ENCODE measurements around the gene ACVR1C.
A peak's percentile ranks its signal among the peaks of the same experiment; 100 is the strongest.

Gene ACVR1C

GRCh38 chr2:157628477-157629415, at the start of gene ACVR1C:
TSS of gene ACVR1C (minus strand) at chr2:157628864. CDS start at chr2:157628644, 220 bp downstream.
- peak; percentile 39 for DNase-seq

- DNase-seq, result no peak
These were observed 49.3 kb upstream of the ACVR1C start for GRCh38 chr2:157677941-157678340.

GRCh38 chr2:157672129-157672528, 43.5 kb upstream of the ACVR1C start:
- DNase-seq, result no peak

- DNase-seq, result no peak
These were observed 33.7 kb upstream of the ACVR1C start for GRCh38 chr2:157662401-157662800.

GRCh38 chr2:157661776-157662175, 33.1 kb upstream of the ACVR1C start:
- DNase-seq, result no peak

- no peak for DNase-seq
These were observed 29.2 kb upstream of the ACVR1C start for GRCh38 chr2:157657858-157658257.

- no peak for DNase-seq
These were observed 28.4 kb upstream of the ACVR1C start for GRCh38 chr2:157657101-157657500.

GRCh38 chr2:157644776-157645175, 16.1 kb upstream of the ACVR1C start:
- DNase-seq, result no peak

- no peak for DNase-seq
These were observed 3.2 kb upstream of the ACVR1C start for GRCh38 chr2:157631861-157632260.

- no peak for DNase-seq
These were observed 829 bp downstream of the ACVR1C start for GRCh38 chr2:157627594-157628476.

- no peak for DNase-seq
These were observed 3.4 kb downstream of the ACVR1C start for GRCh38 chr2:157625296-157625695.

- no peak for DNase-seq
These were observed 7.7 kb downstream of the ACVR1C start for GRCh38 chr2:157620956-157621355.

GRCh38 chr2:157611726-157612125, 16.9 kb downstream of the ACVR1C start:
- no peak for DNase-seq

GRCh38 chr2:157611110-157611509, 17.6 kb downstream of the ACVR1C start:
- DNase-seq, result no peak

GRCh38 chr2:157606534-157606933, 22.1 kb downstream of the ACVR1C start:
- DNase-seq, result no peak

GRCh38 chr2:157603198-157603597, 25.5 kb downstream of the ACVR1C start:
- DNase-seq, result no peak

GRCh38 chr2:157601807-157602206, 26.9 kb downstream of the ACVR1C start:
- no peak for DNase-seq

GRCh38 chr2:157596992-157597681, 31.5 kb downstream of the ACVR1C start:
- no peak for DNase-seq

GRCh38 chr2:157593411-157593810, 35.3 kb downstream of the ACVR1C start:
- DNase-seq, result no peak

GRCh38 chr2:157592948-157593347, 35.7 kb downstream of the ACVR1C start:
- no peak for DNase-seq

GRCh38 chr2:157592374-157592773, 36.3 kb downstream of the ACVR1C start:
- DNase-seq, result no peak

GRCh38 chr2:157587576-157587975, 41.1 kb downstream of the ACVR1C start:
- no peak for DNase-seq

- DNase-seq, result no peak
These were observed 54.5 kb downstream of the ACVR1C start for GRCh38 chr2:157574165-157574564.
